B cell (primary cell): ENCODE data around the gene NABP1. TPM values are rescaled to one million over a fixed set of nuclear protein-coding genes. Genes with fewer than 3 reads are reported as not detected.

Source experiments
- ATAC-seq: fragments of 200-7000 bp; cut with Tn5 transposase; one replicate; pipeline ENCODE4 v1.10.0; 2021; ENCODE audit warnings: low read depth, mild to moderate bottlenecking, moderate number of reproducible peaks, moderate library complexity
- CTCF ChIA-PET: fragments of 350-600 bp; sonication (Branson Sonifier 250); formaldehyde crosslinking; loops from one replicate; lab custom pipeline; 2021; ENCODE audit warnings: antibody characterized with exemption, inconsistent platforms; lab: Charles Lee
- POLR2A ChIA-PET: fragments of 350-600 bp; sonication (Branson Sonifier 250); formaldehyde crosslinking; loops from one replicate; lab custom pipeline; 2021; ENCODE audit warnings: antibody characterized with exemption; lab: Charles Lee
- DNase-seq: peaks from one replicate; pipeline ENCODE4 v3.0.0; 2013
- H2AFZ ChIP-seq: 2 replicates; pipeline ENCODE4 v1.6.1; 2012; ENCODE audit warnings: mild to moderate bottlenecking, low read depth, low read length; ENCODE audit not compliant: insufficient read depth, poor library complexity, severe bottlenecking
- H3K27ac ChIP-seq, 2 donors: 1 replicate in 1 of 2; 2 replicates in 1 of 2; pipeline ENCODE4 v1.5.1; 2012 to 2013; ENCODE audit warnings: low read length in 2 of 2, mild to moderate bottlenecking in 2 of 2, moderate library complexity in 1 of 2
- H3K27me3 ChIP-seq, 4 experiments: fragments of 200-600 bp in 1 of 4; sonication (generic) in 1 of 4; replicated peaks in 1 of 4; 1 replicate in 2 of 4; 2 replicates in 2 of 4; pipeline versions ENCODE4 v1.6.1 to v1.7.0; 2013 to 2016; ENCODE audit warnings: low read length in 3 of 4, mild to moderate bottlenecking in 2 of 4, mixed read lengths in 1 of 4, moderate library complexity in 1 of 4; ENCODE audit not compliant: insufficient read depth in 4 of 4, control insufficient read depth in 3 of 4; ENCODE audit errors: control extremely low read depth in 1 of 4
- H3K36me3 ChIP-seq, 2 experiments: replicated peaks in 1 of 2; 1 replicate in 1 of 2; 2 replicates in 1 of 2; pipeline versions ENCODE4 v1.6.1 to v1.7.1; 2013; ENCODE audit warnings: low read length in 1 of 2; ENCODE audit not compliant: insufficient read depth in 2 of 2, control insufficient read depth in 1 of 2; ENCODE audit errors: control extremely low read depth in 1 of 2, extremely low read depth in 1 of 2
- H3K4me1 ChIP-seq, 2 donors: fragments of 200-600 bp in 1 of 2; sonication (generic) in 1 of 2; 1 replicate in 1 of 2; 2 replicates in 1 of 2; pipeline versions ENCODE4 v1.5.1 to v1.6.1; 2013 to 2017; ENCODE audit warnings: low read length in 2 of 2; ENCODE audit not compliant: control insufficient read depth in 2 of 2, insufficient read depth in 2 of 2
- H3K4me2 ChIP-seq: replicated peaks from 2 replicates; pipeline ENCODE3; 2012; ENCODE audit warnings: mild to moderate bottlenecking, low read depth, low read length; ENCODE audit not compliant: poor library complexity, severe bottlenecking
- H3K4me3 ChIP-seq, 5 experiments: fragments of 200-600 bp in 1 of 5; sonication (generic) in 1 of 5; 1 replicate in 3 of 5; 2 replicates in 2 of 5; pipeline versions ENCODE4 v1.5.1 to v1.7.0; 2011 to 2016; ENCODE audit warnings: low read length in 4 of 5, mild to moderate bottlenecking in 4 of 5, low read depth in 2 of 5, control low read depth in 1 of 5, moderate library complexity in 1 of 5; ENCODE audit not compliant: insufficient read depth in 1 of 5; ENCODE audit errors: control extremely low read depth in 1 of 5, extremely low read depth in 1 of 5
- H3K79me2 ChIP-seq: fragments of 200-600 bp; sonication (generic); one replicate; pipeline ENCODE4 v1.6.0; 2016; ENCODE audit warnings: low read length; ENCODE audit not compliant: control insufficient read depth, insufficient read depth
- H3K9ac ChIP-seq: fragments of 200-600 bp; sonication (generic); 2 replicates; pipeline ENCODE4 v1.6.1; 2017; ENCODE audit warnings: mild to moderate bottlenecking, low read length, moderate library complexity
- H3K9me3 ChIP-seq, 3 donors: one replicate each; pipeline versions ENCODE4 v1.6.1 to v1.7.1; 2013; ENCODE audit warnings: low read length in 2 of 3; ENCODE audit not compliant: control insufficient read depth in 2 of 3, insufficient read depth in 1 of 3; ENCODE audit errors: control extremely low read depth in 1 of 3
- H4K20me1 ChIP-seq: 2 replicates; pipeline ENCODE4 v1.6.0; 2012; ENCODE audit warnings: mild to moderate bottlenecking, low read length; ENCODE audit not compliant: insufficient read depth, control insufficient read depth, poor library complexity, severe bottlenecking
- H3K27ac Mint-ChIP-seq: one replicate; pipeline ENCODE4 v1.8.0; 2021; ENCODE audit warnings: mixed read lengths
- H3K27me3 Mint-ChIP-seq: one replicate; pipeline ENCODE4 v1.8.0; 2021; ENCODE audit warnings: mixed read lengths
- H3K4me1 Mint-ChIP-seq: one replicate; pipeline ENCODE4 v1.8.0; 2021; ENCODE audit warnings: mixed read lengths
- H3K4me3 Mint-ChIP-seq: one replicate; pipeline ENCODE4 v1.8.0; 2021; ENCODE audit warnings: mixed read lengths
- H3K9me3 Mint-ChIP-seq: one replicate; pipeline ENCODE4 v1.8.0; 2022; ENCODE audit warnings: mixed read lengths; ENCODE audit not compliant: insufficient read depth
- EZH2 ChIP-seq: IDR thresholded peaks from 2 replicates; pipeline ENCODE4 v1.6.1; 2012; ENCODE audit warnings: borderline replicate concordance, low read depth, mild to moderate bottlenecking, moderate library complexity, low read length; ENCODE audit not compliant: insufficient read depth, poor library complexity, severe bottlenecking
- WGBS: methylation state at CpG from one replicate; pipeline ENCODE4 v1.1.5; 2013; ENCODE audit warnings: missing lambda C conversion rate; ENCODE audit not compliant: insufficient coverage; 5-methylcytosine and 5-hydroxymethylcytosine counted together
- intact Hi-C: fragments of 100-400 bp; cut with micrococcal nuclease; formaldehyde crosslinking; loops from one replicate; pipeline ENCODE4 v1.10.0; 2022
- polyA plus RNA-seq: library from polyadenylated mRNA; depleted of rRNA; stranded (reverse); fragments of >200 nt; gene quantifications from 2 replicates; pipeline ENCODE4 v1.2.3, GENCODE V29; 2012
- total RNA-seq, 2 donors: library from RNA; stranded (reverse); fragments of 120-200 nt in 1 of 2; gene quantifications; 1 replicate in 1 of 2; 2 replicates in 1 of 2; pipeline versions ENCODE4 v1.2.3 to v1.2.4, GENCODE V29; 2013 to 2022
- TF ChIP-seq, protein P1 (sequence below): fragments of 200-600 bp; IDR thresholded peaks from one replicate; pipeline ENCODE4 v1.8.0; 2022; ENCODE audit warnings: antibody characterized with exemption, mild to moderate bottlenecking

Gene NABP1
- total and polyA plus RNA-seq, 2 donors (not counting 1 experiment from before 2014, with no cell fraction given), result 7.2 to 56.4 TPM

DNA sequence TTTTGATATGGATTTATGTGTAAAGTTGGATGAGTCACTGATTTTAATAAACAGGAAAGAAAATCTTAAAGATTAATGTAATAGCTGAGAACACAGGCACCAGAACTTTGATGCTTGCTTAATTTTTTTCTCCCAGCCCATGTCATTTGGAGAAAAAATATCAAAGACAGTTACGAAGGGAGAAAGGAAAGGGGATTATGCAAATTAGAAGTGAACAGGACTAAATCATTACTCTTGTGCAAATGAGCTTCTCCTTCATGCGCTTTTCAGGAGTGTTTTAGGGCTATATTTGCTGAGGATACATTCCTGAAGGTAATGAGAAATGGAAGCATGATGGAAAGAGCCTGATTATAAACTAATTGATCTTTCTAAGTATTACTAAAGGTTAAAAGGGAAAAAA lies 28.9 kb downstream of the NABP1 start:
- ATAC-seq, result no peak
- H3K4me2 ChIP-seq, result no peak overlapping the region
- H3K4me1 ChIP-seq, result no peaks in the 10 kb centered on the region
- ChIA-PET CTCF (interaction anchor here (1.2 to 2.8 kb wide), 4 partner anchors 9 to 456 kb away, joined by 4 to 10 read pairs (median 6); no protein-coding TSS in a partner anchor), POLR2A (no interaction called here)
- no peak overlapping the region for H3K9ac ChIP-seq
- H2AFZ ChIP-seq, result no peak overlapping the region
- intact Hi-C loops, result no loop called here
- no peaks in the 10 kb centered on the region for H3K27me3 ChIP-seq
- no peak overlapping the region for H3K27ac ChIP-seq
- WGBS, result no CpG with 5 or more reads among the region's 2 CpGs
- H3K27me3 Mint-ChIP-seq, result no peaks in the 10 kb centered on the region
- peaks cover 3% of the 10 kb centered on the region for H3K4me1 Mint-ChIP-seq
- H3K27ac Mint-ChIP-seq, result no peak overlapping the region
- TF ChIP-seq, protein P1, sequence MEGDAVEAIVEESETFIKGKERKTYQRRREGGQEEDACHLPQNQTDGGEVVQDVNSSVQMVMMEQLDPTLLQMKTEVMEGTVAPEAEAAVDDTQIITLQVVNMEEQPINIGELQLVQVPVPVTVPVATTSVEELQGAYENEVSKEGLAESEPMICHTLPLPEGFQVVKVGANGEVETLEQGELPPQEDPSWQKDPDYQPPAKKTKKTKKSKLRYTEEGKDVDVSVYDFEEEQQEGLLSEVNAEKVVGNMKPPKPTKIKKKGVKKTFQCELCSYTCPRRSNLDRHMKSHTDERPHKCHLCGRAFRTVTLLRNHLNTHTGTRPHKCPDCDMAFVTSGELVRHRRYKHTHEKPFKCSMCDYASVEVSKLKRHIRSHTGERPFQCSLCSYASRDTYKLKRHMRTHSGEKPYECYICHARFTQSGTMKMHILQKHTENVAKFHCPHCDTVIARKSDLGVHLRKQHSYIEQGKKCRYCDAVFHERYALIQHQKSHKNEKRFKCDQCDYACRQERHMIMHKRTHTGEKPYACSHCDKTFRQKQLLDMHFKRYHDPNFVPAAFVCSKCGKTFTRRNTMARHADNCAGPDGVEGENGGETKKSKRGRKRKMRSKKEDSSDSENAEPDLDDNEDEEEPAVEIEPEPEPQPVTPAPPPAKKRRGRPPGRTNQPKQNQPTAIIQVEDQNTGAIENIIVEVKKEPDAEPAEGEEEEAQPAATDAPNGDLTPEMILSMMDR, result no peak
- TF ChIP-seq EZH2, result no peak
- H4K20me1 ChIP-seq, result no peaks in the 10 kb centered on the region
- no peaks in the 10 kb centered on the region for H3K9me3 ChIP-seq
- H3K9me3 Mint-ChIP-seq, result no peaks in the 10 kb centered on the region
- H3K4me3 ChIP-seq, result no peak overlapping the region
- no peaks in the 10 kb centered on the region for H3K79me2 ChIP-seq
- DNase-seq, result no peak
- H3K4me3 Mint-ChIP-seq, result no peak overlapping the region
- H3K36me3 ChIP-seq, result no peaks in the 10 kb centered on the region

DNA sequence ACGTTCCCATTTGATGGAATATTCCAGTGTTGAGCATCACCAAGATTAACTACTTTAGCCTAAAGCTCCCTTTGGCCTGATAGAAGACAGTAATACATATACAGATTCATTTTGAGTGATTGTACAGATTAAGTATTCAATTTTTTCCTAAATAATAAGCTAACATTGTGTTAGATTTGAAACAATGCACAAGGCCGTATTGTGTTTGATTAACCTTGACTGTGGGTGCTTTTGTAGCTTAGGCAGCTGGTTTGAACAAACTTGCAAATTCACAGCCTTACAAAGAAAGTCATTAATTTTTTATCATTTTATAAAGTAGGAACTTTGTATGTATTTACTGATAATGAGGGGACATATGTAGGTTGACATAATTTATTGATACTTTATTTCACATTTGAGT lies 29.6 kb downstream of the NABP1 start:
- WGBS, result no CpG with 5 or more reads among the region's 2 CpGs
- H2AFZ ChIP-seq, result no peak overlapping the region
- H3K4me1 ChIP-seq, result no peaks in the 10 kb centered on the region
- H4K20me1 ChIP-seq, result no peaks in the 10 kb centered on the region
- H3K27me3 ChIP-seq, result no peaks in the 10 kb centered on the region
- no peak overlapping the region for H3K27ac ChIP-seq
- intact Hi-C loops, result no loop called here
- H3K4me2 ChIP-seq, result no peak overlapping the region
- H3K27me3 Mint-ChIP-seq, result no peaks in the 10 kb centered on the region
- ATAC-seq, result no peak
- H3K79me2 ChIP-seq, result no peaks in the 10 kb centered on the region
- H3K4me3 Mint-ChIP-seq, result no peak overlapping the region
- no peaks in the 10 kb centered on the region for H3K36me3 ChIP-seq
- H3K4me3 ChIP-seq, result no peak overlapping the region
- no peak overlapping the region for H3K9ac ChIP-seq
- CTCF ChIA-PET, result interaction anchor here (1.0 to 2.8 kb wide), 8 partner anchors 9 to 455 kb away, joined by 3 to 10 read pairs (median 4); no protein-coding TSS in a partner anchor
- H3K9me3 Mint-ChIP-seq, result no peaks in the 10 kb centered on the region
- peaks cover 3% of the 10 kb centered on the region for H3K4me1 Mint-ChIP-seq
- no peaks in the 10 kb centered on the region for H3K9me3 ChIP-seq
- POLR2A ChIA-PET, result no interaction called here
- no peak overlapping the region for H3K27ac Mint-ChIP-seq
- no peak for TF ChIP-seq EZH2
- TF ChIP-seq, protein P1, result no peak
- no peak for DNase-seq
